Activated naive CD4-positive, alpha-beta T cell treated with anti-CD3 and anti-CD28 coated beads, Interleukin-2, amount 50 U/mL, for 72 hours (primary cell): ENCODE data around the gene POLR1F. TPM values are rescaled to one million over a fixed set of nuclear protein-coding genes. Genes with fewer than 3 reads are reported as not detected.

ENCODE experiments used
- ATAC-seq, 2 donors: fragments of 150-1000 bp; cut with Tn5 transposase; 2 replicates each; pipeline ENCODE4 v1.10.0; 2021; ENCODE audit warnings: mild to moderate bottlenecking in 2 of 2, moderate library complexity in 2 of 2
- DNase-seq, 2 donors: peaks; one replicate each; pipeline ENCODE4 v3.0.0; 2021 to 2022; ENCODE audit warnings: low spot score in 2 of 2
- H3K27ac Mint-ChIP-seq, 2 donors: one replicate each; pipeline ENCODE4 v1.8.0; 2022; ENCODE audit warnings: mild to moderate bottlenecking in 2 of 2, mixed read lengths in 2 of 2
- H3K36me3 Mint-ChIP-seq, 2 donors: one replicate each; pipeline ENCODE4 v1.8.0; 2022; ENCODE audit warnings: mixed read lengths in 2 of 2
- H3K9me3 Mint-ChIP-seq, 2 donors: one replicate each; pipeline ENCODE4 v1.8.0; 2022; ENCODE audit warnings: mixed read lengths in 2 of 2
- total RNA-seq, 2 donors: library from RNA; stranded (reverse); gene quantifications; one replicate each; pipeline ENCODE4 v1.2.3, GENCODE V29; 2022

The POLR1F gene
- total RNA-seq = 10 to 100 TPM; 15.7 to 26.0 TPM

- no peaks in the 10 kb centered on the region for H3K9me3 Mint-ChIP-seq
- peak within 1 kb of the TSS; percentile 97 to 100 for H3K27ac Mint-ChIP-seq
- peaks cover 13 to 17% of the 10 kb centered on the region in 2 donors for H3K36me3 Mint-ChIP-seq
- ATAC-seq = peak; percentile 98 to 99
- DNase-seq = peak; percentile 94 to 95
Measured at GRCh38 chr7:19708397-19709248, at the start of gene POLR1F. POLR1F (minus strand) TSS chr7:19709037; CDS start chr7:19709016, 21 bp downstream.

- H3K9me3 Mint-ChIP-seq = no peaks in the 10 kb centered on the region
- peak in 1 of 2 donors; percentile 10 for DNase-seq
- H3K27ac Mint-ChIP-seq = no peak overlapping the region
- no peak for ATAC-seq
- H3K36me3 Mint-ChIP-seq = no peaks in the 10 kb centered on the region
Measured at GRCh38 chr7:19754521-19755116, 45.8 kb upstream of the POLR1F start.

GRCh38 chr7:19752020-19752419 is 43.2 kb upstream of the POLR1F start:
- ATAC-seq = peak in 1 of 2 donors; percentile 71
- no peak for DNase-seq
- H3K27ac Mint-ChIP-seq = no peak overlapping the region
- no peaks in the 10 kb centered on the region for H3K9me3 Mint-ChIP-seq
- no peaks in the 10 kb centered on the region for H3K36me3 Mint-ChIP-seq

GRCh38 chr7:19749658-19750057 is 40.8 kb upstream of the POLR1F start:
- DNase-seq = no peak
- Mint-ChIP-seq H3K9me3 (no peaks in the 10 kb centered on the region), H3K36me3 (no peaks in the 10 kb centered on the region), H3K27ac (no peak overlapping the region)
- ATAC-seq = no peak

GRCh38 chr7:19747740-19748339 is 39.0 kb upstream of the POLR1F start:
- no peaks in the 10 kb centered on the region for H3K36me3 Mint-ChIP-seq

GRCh38 chr7:19744075-19744474 is 35.2 kb upstream of the POLR1F start:
- no peak for ATAC-seq
- Mint-ChIP-seq H3K36me3 (no peaks in the 10 kb centered on the region), H3K9me3 (no peaks in the 10 kb centered on the region), H3K27ac (no peak overlapping the region)
- DNase-seq = no peak

More at GRCh38 chr7:19747740-19748339, 39.0 kb upstream of the POLR1F start:
- DNase-seq = no peak
- ATAC-seq = no peak
- Mint-ChIP-seq H3K9me3 (no peaks in the 10 kb centered on the region), H3K27ac (no peak overlapping the region)

GRCh38 chr7:19728716-19729115 is 19.9 kb upstream of the POLR1F start:
- H3K9me3 Mint-ChIP-seq = no peaks in the 10 kb centered on the region
- H3K36me3 Mint-ChIP-seq = no peaks in the 10 kb centered on the region
- ATAC-seq (no peak), DNase-seq (no peak)
- H3K27ac Mint-ChIP-seq = no peak overlapping the region

GRCh38 chr7:19725770-19726169 is 16.9 kb upstream of the POLR1F start:
- no peak for DNase-seq
- no peaks in the 10 kb centered on the region for H3K36me3 Mint-ChIP-seq
- no peak overlapping the region for H3K27ac Mint-ChIP-seq
- ATAC-seq = no peak
- no peaks in the 10 kb centered on the region for H3K9me3 Mint-ChIP-seq

- Mint-ChIP-seq H3K27ac (no peak overlapping the region), H3K36me3 (no peaks in the 10 kb centered on the region), H3K9me3 (no peaks in the 10 kb centered on the region)
- DNase-seq (no peak), ATAC-seq (no peak)
Measured at GRCh38 chr7:19715499-19715898, 6.7 kb upstream of the POLR1F start.

- Mint-ChIP-seq H3K27ac (no peak overlapping the region), H3K9me3 (no peaks in the 10 kb centered on the region), H3K36me3 (peaks cover 1 to 2% of the 10 kb centered on the region in 2 donors)
- peak in 1 of 2 donors; percentile 23 for DNase-seq
- no peak for ATAC-seq
Measured at GRCh38 chr7:19713676-19714075, 4.8 kb upstream of the POLR1F start.

- DNase-seq (no peak), ATAC-seq (peak in 1 of 2 donors; percentile 30)
- peaks cover 13 to 17% of the 10 kb centered on the region in 2 donors for H3K36me3 Mint-ChIP-seq
- H3K27ac Mint-ChIP-seq = peak overlapping the region; percentile 97 to 100
- H3K9me3 Mint-ChIP-seq = no peaks in the 10 kb centered on the region
Measured at GRCh38 chr7:19709249-19709578, 377 bp upstream of the POLR1F start.

GRCh38 chr7:19707240-19707639 is 1.6 kb downstream of the POLR1F start:
- H3K36me3 Mint-ChIP-seq = peaks cover 13 to 26% of the 10 kb centered on the region in 2 donors
- no peaks in the 10 kb centered on the region for H3K9me3 Mint-ChIP-seq
- H3K27ac Mint-ChIP-seq = peak overlapping the region in 1 of 2 donors; percentile 100
- no peak for ATAC-seq
- DNase-seq = no peak

- Mint-ChIP-seq H3K36me3 (peaks cover 13 to 31% of the 10 kb centered on the region in 2 donors), H3K9me3 (no peaks in the 10 kb centered on the region), H3K27ac (no peak overlapping the region)
- ATAC-seq (no peak), DNase-seq (no peak)
Measured at GRCh38 chr7:19705663-19706062, 3.2 kb downstream of the POLR1F start.

- Mint-ChIP-seq H3K27ac (no peak overlapping the region), H3K9me3 (no peaks in the 10 kb centered on the region), H3K36me3 (peaks cover 9 to 26% of the 10 kb centered on the region in 2 donors)
- DNase-seq (no peak), ATAC-seq (no peak)
Measured at GRCh38 chr7:19701471-19701870, 7.4 kb downstream of the POLR1F start.

GRCh38 chr7:19700936-19701335 is 7.9 kb downstream of the POLR1F start:
- Mint-ChIP-seq H3K9me3 (no peaks in the 10 kb centered on the region), H3K27ac (no peak overlapping the region), H3K36me3 (peaks cover 9 to 26% of the 10 kb centered on the region in 2 donors)
- no peak for DNase-seq
- ATAC-seq = no peak

- ATAC-seq (no peak), DNase-seq (no peak)
- Mint-ChIP-seq H3K36me3 (peaks cover 9 to 26% of the 10 kb centered on the region in 2 donors), H3K9me3 (no peaks in the 10 kb centered on the region), H3K27ac (peak overlapping the region in 1 of 2 donors; percentile 81)
Measured at GRCh38 chr7:19698331-19698730, 10.5 kb downstream of the POLR1F start.

- Mint-ChIP-seq H3K27ac (no peak overlapping the region), H3K36me3 (peaks cover 9 to 14% of the 10 kb centered on the region in 2 donors), H3K9me3 (no peaks in the 10 kb centered on the region)
- ATAC-seq (no peak), DNase-seq (no peak)
Measured at GRCh38 chr7:19696926-19697325, 11.9 kb downstream of the POLR1F start.
